Gastroesophageal sphincter (tissue), 3 donors: ENCODE measurements around the gene C17orf107.

ENCODE experiments used
- CTCF ChIP-seq, 4 experiments: fragments of 200-600 bp in 2 of 4; fragments of 450-650 bp in 2 of 4; sonication (generic) in 1 of 4; IDR thresholded peaks; one replicate each; pipeline ENCODE4 v1.5.1; 2017 to 2019; ENCODE audit warnings: antibody characterized with exemption in 4 of 4, mild to moderate bottlenecking in 2 of 4, moderate library complexity in 2 of 4
- POLR2A ChIP-seq, 2 donors: fragments of 450-650 bp; IDR thresholded peaks; one replicate each; pipeline ENCODE4 v1.6.1; 2017; ENCODE audit warnings: antibody characterized with exemption in 2 of 2, mild to moderate bottlenecking in 2 of 2, moderate library complexity in 1 of 2
- POLR2AphosphoS5 ChIP-seq: sonication (generic); formaldehyde crosslinking; IDR thresholded peaks from one replicate; pipeline ENCODE4 v1.6.1; 2017; ENCODE audit warnings: antibody characterized with exemption

GRCh38 chr17:4950075-4950745 lies 50.9 kb downstream of the C17orf107 start:
- TF ChIP-seq CTCF (IDR thresholded peaks at IDR 0.05) (no peak), POLR2AphosphoS5 (no peak), POLR2A (IDR thresholded peaks at IDR 0.05) (peak in 1 of 2 donors; percentile 3)
